DOHH2 (cell line): ENCODE results near the gene IL1RAP.
"Not testable (repeated sequence)": the region's sequence is repeated elsewhere in the genome, so short reads cannot be mapped to it uniquely, and the experiment has no call there.

Experiments
- EZH2phosphoT487 ChIP-seq: fragments of 200-600 bp; sonication (generic); IDR thresholded peaks from 2 replicates; pipeline ENCODE4 v1.6.1; 2017; ENCODE audit warnings: borderline replicate concordance, mild to moderate bottlenecking, antibody characterized with exemption, low read length, moderate library complexity, mixed read lengths
- TF ChIP-seq, protein P1 (sequence below): fragments of 200-600 bp; sonication (generic); IDR thresholded peaks from one replicate; pipeline ENCODE4 v1.5.1; 2014; ENCODE audit warnings: antibody characterized with exemption, mild to moderate bottlenecking, low read depth, low read length; ENCODE audit not compliant: poor library complexity, severe bottlenecking

DNA sequence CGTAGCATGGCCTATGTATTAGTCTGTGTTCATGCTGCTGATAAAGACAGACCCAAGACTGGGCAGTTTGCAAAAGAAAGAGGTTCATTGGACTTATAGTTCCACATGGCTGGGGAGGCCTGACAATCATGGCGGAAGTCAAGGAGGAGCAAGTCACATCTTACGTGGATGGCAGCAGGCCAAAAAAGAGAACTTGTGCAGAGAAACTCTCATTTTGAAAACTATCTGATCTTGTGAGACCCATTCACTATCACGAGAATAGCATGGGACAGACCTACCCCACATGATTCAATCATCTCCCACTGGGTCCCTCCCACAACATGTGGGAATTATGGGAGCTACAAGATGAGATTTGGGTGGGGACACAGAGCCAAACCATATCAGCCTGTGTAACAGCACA, 4.6 kb downstream of the IL1RAP start:
- TF ChIP-seq, protein P1, sequence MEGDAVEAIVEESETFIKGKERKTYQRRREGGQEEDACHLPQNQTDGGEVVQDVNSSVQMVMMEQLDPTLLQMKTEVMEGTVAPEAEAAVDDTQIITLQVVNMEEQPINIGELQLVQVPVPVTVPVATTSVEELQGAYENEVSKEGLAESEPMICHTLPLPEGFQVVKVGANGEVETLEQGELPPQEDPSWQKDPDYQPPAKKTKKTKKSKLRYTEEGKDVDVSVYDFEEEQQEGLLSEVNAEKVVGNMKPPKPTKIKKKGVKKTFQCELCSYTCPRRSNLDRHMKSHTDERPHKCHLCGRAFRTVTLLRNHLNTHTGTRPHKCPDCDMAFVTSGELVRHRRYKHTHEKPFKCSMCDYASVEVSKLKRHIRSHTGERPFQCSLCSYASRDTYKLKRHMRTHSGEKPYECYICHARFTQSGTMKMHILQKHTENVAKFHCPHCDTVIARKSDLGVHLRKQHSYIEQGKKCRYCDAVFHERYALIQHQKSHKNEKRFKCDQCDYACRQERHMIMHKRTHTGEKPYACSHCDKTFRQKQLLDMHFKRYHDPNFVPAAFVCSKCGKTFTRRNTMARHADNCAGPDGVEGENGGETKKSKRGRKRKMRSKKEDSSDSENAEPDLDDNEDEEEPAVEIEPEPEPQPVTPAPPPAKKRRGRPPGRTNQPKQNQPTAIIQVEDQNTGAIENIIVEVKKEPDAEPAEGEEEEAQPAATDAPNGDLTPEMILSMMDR: not testable (repeated sequence)
- not testable (repeated sequence) for TF ChIP-seq EZH2phosphoT487
